Measurements from ENCODE around the gene TMEM88. TPM values are rescaled to one million over a fixed set of nuclear protein-coding genes. Genes with fewer than 3 reads are reported as not detected.
A peak's percentile ranks its signal among the peaks of the same experiment; 100 is the strongest.

Gene TMEM88
- total RNA-seq, 1 experiment from 2014 or later, result 1.5 TPM

DNA sequence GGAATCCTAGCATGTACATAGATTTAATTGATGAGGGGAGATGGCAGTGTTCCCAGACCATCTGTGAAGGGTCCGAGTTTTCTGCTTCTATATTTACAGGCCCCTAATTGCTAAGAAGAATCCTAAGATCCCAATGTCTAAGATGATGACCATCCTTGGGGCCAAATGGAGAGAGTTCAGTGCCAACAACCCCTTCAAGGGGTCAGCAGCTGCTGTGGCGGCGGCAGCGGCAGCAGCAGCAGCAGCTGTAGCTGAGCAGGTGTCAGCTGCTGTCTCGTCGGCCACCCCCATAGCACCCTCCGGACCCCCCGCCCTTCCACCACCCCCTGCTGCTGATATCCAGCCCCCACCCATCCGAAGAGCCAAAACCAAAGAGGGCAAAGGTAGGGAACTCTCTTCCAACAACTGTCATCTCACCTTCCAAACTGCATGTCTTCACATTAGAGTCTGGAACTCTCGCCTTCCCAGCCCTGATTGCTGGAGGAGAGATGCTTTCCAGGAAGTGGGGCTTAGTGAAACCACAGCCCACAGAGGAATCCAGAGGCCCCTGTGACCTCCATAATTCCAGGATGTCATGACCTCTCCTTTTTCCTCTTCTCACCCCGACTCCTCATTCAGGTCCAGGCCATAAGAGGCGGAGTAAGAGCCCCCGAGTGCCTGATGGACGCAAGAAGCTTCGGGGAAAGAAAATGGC is 38.5 kb downstream of the TMEM88 start:
- no peaks in the 10 kb centered on the region for H3K9me2 ChIP-seq (replicated peaks; ENCODE audit: low read length)
- peaks cover 25% of the 10 kb centered on the region for H3K36me3 ChIP-seq (ENCODE audit: low read depth, low read length)
- no peaks in the 10 kb centered on the region for H3F3A ChIP-seq (ENCODE audit: low read length, unreplicated experiment)
- intact Hi-C loops (cut with micrococcal nuclease), result no loop called here
- POLR2A ChIA-PET (ENCODE audit: unreplicated experiment), result no interaction called here
- H3K9me3 ChIP-seq (ENCODE audit: low read length), result no peaks in the 10 kb centered on the region
- peaks cover 19% of the 10 kb centered on the region for H3K79me2 ChIP-seq (ENCODE audit: low read length)
- no peak overlapping the region for H3K4me3 ChIP-seq (ENCODE audit: low read length)
- BruUV-seq (replicated peaks), result no TSS peak
- H3K4me2 ChIP-seq (ENCODE audit: low read length), result no peak overlapping the region
- TF ChIP-seq, protein P1, sequence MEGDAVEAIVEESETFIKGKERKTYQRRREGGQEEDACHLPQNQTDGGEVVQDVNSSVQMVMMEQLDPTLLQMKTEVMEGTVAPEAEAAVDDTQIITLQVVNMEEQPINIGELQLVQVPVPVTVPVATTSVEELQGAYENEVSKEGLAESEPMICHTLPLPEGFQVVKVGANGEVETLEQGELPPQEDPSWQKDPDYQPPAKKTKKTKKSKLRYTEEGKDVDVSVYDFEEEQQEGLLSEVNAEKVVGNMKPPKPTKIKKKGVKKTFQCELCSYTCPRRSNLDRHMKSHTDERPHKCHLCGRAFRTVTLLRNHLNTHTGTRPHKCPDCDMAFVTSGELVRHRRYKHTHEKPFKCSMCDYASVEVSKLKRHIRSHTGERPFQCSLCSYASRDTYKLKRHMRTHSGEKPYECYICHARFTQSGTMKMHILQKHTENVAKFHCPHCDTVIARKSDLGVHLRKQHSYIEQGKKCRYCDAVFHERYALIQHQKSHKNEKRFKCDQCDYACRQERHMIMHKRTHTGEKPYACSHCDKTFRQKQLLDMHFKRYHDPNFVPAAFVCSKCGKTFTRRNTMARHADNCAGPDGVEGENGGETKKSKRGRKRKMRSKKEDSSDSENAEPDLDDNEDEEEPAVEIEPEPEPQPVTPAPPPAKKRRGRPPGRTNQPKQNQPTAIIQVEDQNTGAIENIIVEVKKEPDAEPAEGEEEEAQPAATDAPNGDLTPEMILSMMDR (conservative IDR thresholded peaks at IDR 0.05; ENCODE audit: low read depth, low read length), result no peak
- TF ChIP-seq EZH2 (IDR thresholded peaks at IDR 0.05; ENCODE audit: low read length, unreplicated experiment), result no peak
- TF ChIP-seq EZH2phosphoT487 (IDR thresholded peaks at IDR 0.05; ENCODE audit: borderline replicate concordance, low read length), result no peak
- ATAC-seq (no peak), DNase-seq (no peak)
- no peak overlapping the region for H3K9ac ChIP-seq (ENCODE audit: low read length)
- no peaks in the 10 kb centered on the region for H4K20me1 ChIP-seq (ENCODE audit: low read length)
- H2AFZ ChIP-seq (ENCODE audit: low read length), result no peak overlapping the region
- peaks cover 14% of the 10 kb centered on the region for H3K4me1 ChIP-seq (ENCODE audit: insufficient read depth, low read length)
- CTCF ChIA-PET, result no interaction called here
- no peak overlapping the region for H3K27ac ChIP-seq (ENCODE audit: low read length)
- H3K27me3 ChIP-seq (ENCODE audit: low read length), result no peaks in the 10 kb centered on the region

DNA sequence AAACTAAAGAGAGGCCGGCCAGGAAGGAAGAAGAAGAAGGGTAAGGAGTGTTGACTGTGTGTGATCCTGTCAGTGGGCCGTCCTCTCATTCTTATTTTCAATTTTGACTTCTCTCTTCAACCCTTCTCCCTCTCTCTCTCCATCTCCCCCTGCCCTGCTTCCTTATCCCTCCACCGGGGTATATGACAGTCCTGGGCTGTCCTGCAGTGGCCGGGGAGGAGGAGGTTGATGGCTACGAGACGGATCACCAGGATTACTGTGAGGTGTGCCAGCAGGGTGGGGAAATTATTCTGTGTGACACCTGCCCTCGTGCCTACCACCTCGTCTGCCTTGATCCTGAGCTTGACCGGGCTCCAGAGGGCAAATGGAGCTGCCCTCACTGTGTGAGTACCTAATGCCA is 39.4 kb downstream of the TMEM88 start:
- H4K20me1 ChIP-seq (ENCODE audit: low read length), result no peaks in the 10 kb centered on the region
- peaks cover 34% of the 10 kb centered on the region for H3K36me3 ChIP-seq (ENCODE audit: low read depth, low read length)
- DNase-seq (no peak), ATAC-seq (no peak)
- H3K4me1 ChIP-seq (ENCODE audit: insufficient read depth, low read length), result peaks cover 5% of the 10 kb centered on the region
- no peak overlapping the region for H3K4me3 ChIP-seq (ENCODE audit: low read length)
- no peaks in the 10 kb centered on the region for H3K9me3 ChIP-seq (ENCODE audit: low read length)
- no peak overlapping the region for H2AFZ ChIP-seq (ENCODE audit: low read length)
- intact Hi-C loops (cut with micrococcal nuclease), result no loop called here
- no peaks in the 10 kb centered on the region for H3K9me2 ChIP-seq (replicated peaks; ENCODE audit: low read length)
- CTCF ChIA-PET, result no interaction called here
- H3K27ac ChIP-seq (ENCODE audit: low read length), result no peak overlapping the region
- no peak for TF ChIP-seq EZH2 (IDR thresholded peaks at IDR 0.05; ENCODE audit: low read length, unreplicated experiment)
- TF ChIP-seq, protein P1 (conservative IDR thresholded peaks at IDR 0.05; ENCODE audit: low read depth, low read length), result no peak
- no peak for TF ChIP-seq EZH2phosphoT487 (IDR thresholded peaks at IDR 0.05; ENCODE audit: borderline replicate concordance, low read length)
- H3K27me3 ChIP-seq (ENCODE audit: low read length), result no peaks in the 10 kb centered on the region
- peaks cover 10% of the 10 kb centered on the region for H3K79me2 ChIP-seq (ENCODE audit: low read length)
- no peak overlapping the region for H3K4me2 ChIP-seq (ENCODE audit: low read length)
- POLR2A ChIA-PET (ENCODE audit: unreplicated experiment), result no interaction called here
- no peak overlapping the region for H3K9ac ChIP-seq (ENCODE audit: low read length)
- BruUV-seq (replicated peaks), result TSS peak; percentile 59
- H3F3A ChIP-seq (ENCODE audit: low read length, unreplicated experiment), result no peaks in the 10 kb centered on the region

DNA sequence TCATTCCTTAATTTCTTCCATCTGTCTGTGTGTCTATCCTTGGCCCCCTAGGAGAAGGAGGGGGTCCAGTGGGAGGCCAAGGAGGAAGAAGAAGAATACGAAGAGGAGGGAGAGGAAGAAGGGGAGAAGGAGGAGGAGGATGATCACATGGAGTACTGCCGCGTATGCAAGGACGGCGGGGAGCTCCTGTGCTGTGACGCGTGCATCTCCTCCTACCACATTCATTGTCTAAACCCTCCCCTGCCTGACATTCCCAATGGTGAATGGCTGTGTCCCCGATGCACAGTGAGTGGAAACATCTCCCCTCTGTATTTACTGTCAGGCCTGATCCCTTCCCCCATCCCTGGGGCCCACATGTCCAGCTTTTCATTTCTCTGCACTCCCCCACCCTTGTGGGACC is 40.0 kb downstream of the TMEM88 start:
- DNase-seq, result no peak
- Histone ChIP-seq H3K4me1 (ENCODE audit: insufficient read depth, low read length) (no peaks in the 10 kb centered on the region), H3K9me3 (ENCODE audit: low read length) (no peaks in the 10 kb centered on the region), H3K9me2 (replicated peaks; ENCODE audit: low read length) (no peaks in the 10 kb centered on the region), H3K4me3 (ENCODE audit: low read length) (no peak overlapping the region), H3K36me3 (ENCODE audit: low read depth, low read length) (peaks cover 36% of the 10 kb centered on the region), H3K9ac (ENCODE audit: low read length) (no peak overlapping the region), H2AFZ (ENCODE audit: low read length) (no peak overlapping the region), H4K20me1 (ENCODE audit: low read length) (no peaks in the 10 kb centered on the region), H3K27me3 (ENCODE audit: low read length) (no peaks in the 10 kb centered on the region), H3K79me2 (ENCODE audit: low read length) (peaks cover 3% of the 10 kb centered on the region), H3F3A (ENCODE audit: low read length, unreplicated experiment) (no peaks in the 10 kb centered on the region), H3K27ac (ENCODE audit: low read length) (no peak overlapping the region), H3K4me2 (ENCODE audit: low read length) (no peak overlapping the region)
- TF ChIP-seq EZH2 (IDR thresholded peaks at IDR 0.05; ENCODE audit: low read length, unreplicated experiment) (no peak), EZH2phosphoT487 (IDR thresholded peaks at IDR 0.05; ENCODE audit: borderline replicate concordance, low read length) (no peak)
- TF ChIP-seq, protein P1 (conservative IDR thresholded peaks at IDR 0.05; ENCODE audit: low read depth, low read length), result no peak
- ChIA-PET POLR2A (ENCODE audit: unreplicated experiment) (no interaction called here), CTCF (no interaction called here)
- BruUV-seq (replicated peaks), result no TSS peak
- ATAC-seq, result no peak
- intact Hi-C loops (cut with micrococcal nuclease), result no loop called here

Data from PC-3 (cell line).